ENCODE measurements around the gene MESP2. TPM values are rescaled to one million over a fixed set of nuclear protein-coding genes. Genes with fewer than 3 reads are reported as not detected.

Gene MESP2
- total RNA-seq, 1 donor from 2014 or later, result 0.26 TPM

DNA sequence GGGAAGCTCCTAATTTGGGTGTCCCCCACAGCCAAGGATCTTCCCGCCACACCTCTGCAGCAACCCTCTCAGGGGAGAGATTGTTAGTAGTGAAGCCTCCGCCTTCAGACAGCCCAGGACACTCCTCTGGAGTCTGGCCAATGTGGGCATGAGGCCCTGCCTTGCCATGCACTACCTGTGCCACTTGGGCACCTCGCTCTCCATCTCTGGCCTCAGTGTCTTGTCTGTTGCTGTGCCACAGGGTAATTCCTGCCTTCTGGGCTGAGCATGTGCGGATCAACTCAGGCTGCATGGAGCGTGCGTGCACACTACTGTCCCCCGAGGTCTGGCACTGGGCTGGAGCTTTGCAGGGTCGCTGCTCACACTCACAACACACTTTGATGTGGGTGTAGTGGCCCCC lies 17.2 kb upstream of the MESP2 start:
- H3K36me3 ChIP-seq (ENCODE audit: control insufficient read depth, insufficient read depth, low read length), result no peaks in the 10 kb centered on the region
- no peak overlapping the region for H3K4me3 ChIP-seq (ENCODE audit: low read depth, low read length)
- no peak for FAIRE-seq
- DNase-seq (ENCODE audit: low read depth), result no peak
- TF ChIP-seq, protein P1, sequence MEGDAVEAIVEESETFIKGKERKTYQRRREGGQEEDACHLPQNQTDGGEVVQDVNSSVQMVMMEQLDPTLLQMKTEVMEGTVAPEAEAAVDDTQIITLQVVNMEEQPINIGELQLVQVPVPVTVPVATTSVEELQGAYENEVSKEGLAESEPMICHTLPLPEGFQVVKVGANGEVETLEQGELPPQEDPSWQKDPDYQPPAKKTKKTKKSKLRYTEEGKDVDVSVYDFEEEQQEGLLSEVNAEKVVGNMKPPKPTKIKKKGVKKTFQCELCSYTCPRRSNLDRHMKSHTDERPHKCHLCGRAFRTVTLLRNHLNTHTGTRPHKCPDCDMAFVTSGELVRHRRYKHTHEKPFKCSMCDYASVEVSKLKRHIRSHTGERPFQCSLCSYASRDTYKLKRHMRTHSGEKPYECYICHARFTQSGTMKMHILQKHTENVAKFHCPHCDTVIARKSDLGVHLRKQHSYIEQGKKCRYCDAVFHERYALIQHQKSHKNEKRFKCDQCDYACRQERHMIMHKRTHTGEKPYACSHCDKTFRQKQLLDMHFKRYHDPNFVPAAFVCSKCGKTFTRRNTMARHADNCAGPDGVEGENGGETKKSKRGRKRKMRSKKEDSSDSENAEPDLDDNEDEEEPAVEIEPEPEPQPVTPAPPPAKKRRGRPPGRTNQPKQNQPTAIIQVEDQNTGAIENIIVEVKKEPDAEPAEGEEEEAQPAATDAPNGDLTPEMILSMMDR (IDR thresholded peaks at IDR 0.05; ENCODE audit: insufficient read depth, low read length, severe bottlenecking), result no peak
- H3K27me3 ChIP-seq (ENCODE audit: control insufficient read depth, insufficient read depth, low read length), result no peaks in the 10 kb centered on the region

DNA sequence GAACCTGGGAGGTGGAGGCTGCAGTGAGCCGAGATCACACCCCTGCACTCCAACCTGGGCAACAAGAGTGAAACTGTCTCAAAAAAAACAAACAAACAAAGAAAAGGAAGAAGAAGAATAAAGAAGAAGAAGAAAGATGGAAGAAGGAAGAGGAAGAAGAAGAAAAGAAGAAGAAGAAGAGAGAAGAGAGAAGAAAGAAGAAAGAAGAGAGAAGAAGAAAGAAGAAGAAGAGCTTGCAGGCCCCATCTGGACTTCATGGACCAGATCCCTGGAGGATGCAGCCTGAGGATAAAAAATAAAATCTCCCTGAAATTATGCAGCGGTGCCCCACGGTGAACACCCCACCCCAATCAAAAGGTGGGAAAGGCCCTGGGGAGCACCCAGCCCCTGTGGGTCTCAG lies 16.3 kb upstream of the MESP2 start:
- Histone ChIP-seq H3K36me3 (ENCODE audit: control insufficient read depth, insufficient read depth, low read length) (no peaks in the 10 kb centered on the region), H3K27me3 (ENCODE audit: control insufficient read depth, insufficient read depth, low read length) (no peaks in the 10 kb centered on the region), H3K4me3 (ENCODE audit: low read depth, low read length) (no peak overlapping the region)
- DNase-seq (ENCODE audit: low read depth), result no peak
- TF ChIP-seq, protein P1 (IDR thresholded peaks at IDR 0.05; ENCODE audit: insufficient read depth, low read length, severe bottlenecking), result no peak
- FAIRE-seq, result no peak

DNA sequence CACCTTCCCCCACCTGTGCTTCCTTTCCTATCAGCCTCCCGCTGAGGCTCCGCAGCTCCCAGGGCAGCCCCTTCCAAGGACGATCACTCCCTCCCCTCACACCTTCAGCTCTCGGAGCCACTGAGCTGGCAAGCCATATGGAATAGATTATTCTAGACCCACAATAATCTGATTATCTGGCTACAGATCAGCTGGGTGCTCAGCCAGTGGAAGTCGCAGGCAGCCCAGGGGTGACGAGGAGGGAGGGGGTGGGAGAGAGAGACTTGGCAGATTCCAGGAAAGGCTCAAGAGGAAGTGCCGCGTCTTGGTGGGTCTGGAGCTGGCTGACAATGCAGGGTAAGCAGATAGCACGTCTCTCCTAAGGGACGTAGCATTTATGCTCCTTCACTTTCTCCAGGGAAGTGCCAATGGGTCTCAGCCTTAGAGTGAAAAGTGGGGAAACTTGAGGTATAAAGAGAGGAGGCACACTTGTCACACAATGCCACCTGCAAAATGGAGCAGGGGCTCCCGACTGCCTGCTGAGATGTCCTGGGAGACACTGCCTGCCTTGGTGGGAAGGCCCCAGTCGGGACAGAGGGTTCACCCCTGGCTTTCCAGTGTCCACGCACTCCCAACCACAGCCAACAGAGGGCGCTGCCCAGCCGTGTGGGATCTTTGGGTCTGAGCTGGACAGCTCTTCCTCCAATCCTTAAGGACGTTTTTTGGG lies 15.7 kb upstream of the MESP2 start:
- FAIRE-seq (no peak), DNase-seq (ENCODE audit: low read depth) (peak; percentile 50)
- Histone ChIP-seq H3K4me3 (ENCODE audit: low read depth, low read length) (no peak overlapping the region), H3K27me3 (ENCODE audit: control insufficient read depth, insufficient read depth, low read length) (no peaks in the 10 kb centered on the region), H3K36me3 (ENCODE audit: control insufficient read depth, insufficient read depth, low read length) (no peaks in the 10 kb centered on the region)
- TF ChIP-seq, protein P1 (IDR thresholded peaks at IDR 0.05; ENCODE audit: insufficient read depth, low read length, severe bottlenecking), result peak; percentile 99

DNA sequence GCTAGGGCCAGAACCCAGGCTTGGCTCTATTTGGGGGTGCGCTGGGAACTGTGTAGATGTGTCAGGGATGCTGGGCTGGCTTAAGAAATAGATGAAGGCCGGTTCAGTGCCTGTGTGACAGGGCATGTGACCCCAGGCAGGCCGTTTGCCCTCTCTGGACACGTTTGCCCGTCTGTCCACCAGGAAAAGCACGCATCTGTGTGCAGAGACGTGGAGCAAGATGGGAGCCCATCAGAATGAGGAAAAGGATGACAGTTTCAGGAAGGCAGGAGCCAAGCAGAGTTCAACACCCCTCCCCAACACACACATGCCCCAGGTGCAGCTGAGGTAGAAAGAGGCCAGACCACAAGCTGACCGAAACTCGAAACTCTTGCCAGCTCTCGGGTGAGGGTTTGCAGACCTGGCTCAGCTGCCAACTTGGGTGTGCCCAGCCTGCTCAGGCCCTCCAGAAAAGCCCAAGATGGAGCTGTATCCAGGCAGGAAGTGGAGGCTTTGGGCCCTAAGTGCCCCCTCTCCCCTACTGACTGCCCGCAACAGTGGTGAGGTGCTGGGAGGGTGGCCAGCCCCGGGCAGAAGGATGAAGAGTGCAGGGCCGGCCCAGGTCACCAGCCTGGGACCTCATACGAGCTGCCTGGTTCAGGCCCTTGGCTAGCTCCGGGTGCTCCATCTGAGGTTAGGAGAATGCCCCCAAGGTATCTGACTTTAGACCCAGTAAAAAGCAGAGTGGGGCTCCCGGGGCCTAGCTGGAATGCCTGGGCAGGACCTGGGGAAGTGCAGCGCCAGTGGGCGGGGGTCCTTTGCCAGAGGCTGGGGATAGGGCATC lies 14.9 kb upstream of the MESP2 start:
- DNase-seq (ENCODE audit: low read depth), result no peak
- TF ChIP-seq, protein P1 (IDR thresholded peaks at IDR 0.05; ENCODE audit: insufficient read depth, low read length, severe bottlenecking), result no peak
- Histone ChIP-seq H3K4me3 (ENCODE audit: low read depth, low read length) (no peak overlapping the region), H3K36me3 (ENCODE audit: control insufficient read depth, insufficient read depth, low read length) (no peaks in the 10 kb centered on the region), H3K27me3 (ENCODE audit: control insufficient read depth, insufficient read depth, low read length) (no peaks in the 10 kb centered on the region)
- FAIRE-seq, result no peak

DNA sequence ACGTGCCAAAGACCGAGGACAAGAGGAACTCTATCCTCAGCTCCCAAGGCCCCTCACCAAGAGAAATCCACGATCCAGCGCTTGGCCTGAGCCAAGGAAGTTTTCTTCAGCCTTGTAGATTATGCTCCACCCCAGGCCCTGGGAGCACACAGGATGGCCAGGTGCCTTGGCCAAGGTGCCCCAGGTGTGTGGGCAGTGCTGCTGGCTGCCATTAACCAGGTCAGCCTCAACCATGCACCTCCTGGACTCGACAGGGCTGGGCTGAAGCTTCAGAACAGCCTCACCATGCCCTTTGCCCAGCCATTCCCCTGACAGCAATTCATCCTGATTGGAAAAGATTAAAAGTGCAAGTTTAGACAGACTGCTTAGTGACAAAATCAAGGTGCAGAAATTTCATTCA lies 14.2 kb upstream of the MESP2 start:
- FAIRE-seq, result no peak
- DNase-seq (ENCODE audit: low read depth), result no peak
- TF ChIP-seq, protein P1 (IDR thresholded peaks at IDR 0.05; ENCODE audit: insufficient read depth, low read length, severe bottlenecking), result no peak
- Histone ChIP-seq H3K4me3 (ENCODE audit: low read depth, low read length) (no peak overlapping the region), H3K36me3 (ENCODE audit: control insufficient read depth, insufficient read depth, low read length) (no peaks in the 10 kb centered on the region), H3K27me3 (ENCODE audit: control insufficient read depth, insufficient read depth, low read length) (no peaks in the 10 kb centered on the region)

All from bronchial epithelial cell (primary cell).